Fibroblast of skin of right quadriceps (primary cell): Measurements from ENCODE around the gene GBE1.
"Not testable (repeated sequence)": the region's sequence is repeated elsewhere in the genome, so short reads cannot be mapped to it uniquely, and the experiment has no call there.

Source experiments
- DNase-seq: peaks from one replicate; pipeline ENCODE4 v3.0.0-alpha.2; 2013

Gene GBE1

GRCh38 chr3:81518945-81519344 lies 242.5 kb downstream of the GBE1 start:
- DNase-seq: no peak

- DNase-seq: no peak
These were observed 245.4 kb downstream of the GBE1 start for GRCh38 chr3:81516042-81516441.

- no peak for DNase-seq
These were observed 247.9 kb downstream of the GBE1 start for GRCh38 chr3:81513591-81513990.

- DNase-seq: no peak
These were observed 258.4 kb downstream of the GBE1 start for GRCh38 chr3:81503026-81503425.

GRCh38 chr3:81502236-81502635 lies 259.2 kb downstream of the GBE1 start:
- DNase-seq: no peak

- no peak for DNase-seq
These were observed 261.4 kb downstream of the GBE1 start for GRCh38 chr3:81500039-81500438.

GRCh38 chr3:81497572-81498251 lies 263.7 kb downstream of the GBE1 start:
- DNase-seq: no peak

- DNase-seq: no peak
These were observed 264.9 kb downstream of the GBE1 start for GRCh38 chr3:81496407-81497104.

GRCh38 chr3:81492471-81492870 lies 269.0 kb downstream of the GBE1 start:
- not testable (repeated sequence) for DNase-seq

- DNase-seq: peak; percentile 75
These were observed 269.4 kb downstream of the GBE1 start for GRCh38 chr3:81492040-81492439.

- peak; percentile 74 for DNase-seq
These were observed 270.7 kb downstream of the GBE1 start for GRCh38 chr3:81490541-81491288.

- peak; percentile 90 for DNase-seq
These were observed 276.0 kb downstream of the GBE1 start for GRCh38 chr3:81485444-81485865.

- no peak for DNase-seq
These were observed 276.9 kb downstream of the GBE1 start for GRCh38 chr3:81484520-81484919.

- no peak for DNase-seq
These were observed 278.4 kb downstream of the GBE1 start for GRCh38 chr3:81483046-81483445.

GRCh38 chr3:81477740-81478139 lies 283.7 kb downstream of the GBE1 start:
- no peak for DNase-seq

- no peak for DNase-seq
These were observed 284.8 kb downstream of the GBE1 start for GRCh38 chr3:81476692-81477091.

- no peak for DNase-seq
These were observed 288.7 kb downstream of the GBE1 start for GRCh38 chr3:81472600-81473362.

GRCh38 chr3:81470524-81471278 lies 290.7 kb downstream of the GBE1 start:
- DNase-seq: no peak

- no peak for DNase-seq
These were observed 293.1 kb downstream of the GBE1 start for GRCh38 chr3:81468391-81468790.

- DNase-seq: no peak
These were observed 295.3 kb downstream of the GBE1 start for GRCh38 chr3:81466201-81466560.

- no peak for DNase-seq
These were observed 295.8 kb downstream of the GBE1 start for GRCh38 chr3:81465510-81466200.

- DNase-seq: peak; percentile 78
These were observed 297.7 kb downstream of the GBE1 start for GRCh38 chr3:81463781-81464180.
